Progenitor cell of endocrine pancreas (in vitro differentiated cells): Measurements from ENCODE around the gene HRH1. TPM values are rescaled to one million over a fixed set of nuclear protein-coding genes. Genes with fewer than 3 reads are reported as not detected.
"Not testable (repeated sequence)": the region's sequence is repeated elsewhere in the genome, so short reads cannot be mapped to it uniquely, and the experiment has no call there.

Experiments used
- DNase-seq: peaks from one replicate; pipeline ENCODE4 v3.0.0; 2021; ENCODE audit warnings: low spot score; ENCODE audit not compliant: unreplicated experiment
- H3K27ac Mint-ChIP-seq: 2 replicates; pipeline ENCODE4 v1.8.0; 2021; ENCODE audit warnings: mild to moderate bottlenecking, moderate library complexity, mixed read lengths
- H3K27me3 Mint-ChIP-seq: 2 replicates; pipeline ENCODE4 v1.8.0; 2021; ENCODE audit warnings: mixed read lengths
- H3K36me3 Mint-ChIP-seq: 2 replicates; pipeline ENCODE4 v1.8.0; 2022; ENCODE audit warnings: mixed read lengths; ENCODE audit not compliant: insufficient read depth
- H3K4me1 Mint-ChIP-seq: 2 replicates; pipeline ENCODE4 v1.8.0; 2021; ENCODE audit warnings: low read depth, mixed read lengths
- H3K4me3 Mint-ChIP-seq: 2 replicates; pipeline ENCODE4 v1.8.0; 2021; ENCODE audit warnings: low read depth, mild to moderate bottlenecking, moderate library complexity, mixed read lengths
- H3K9me3 Mint-ChIP-seq: 2 replicates; pipeline ENCODE4 v1.8.0; 2021; ENCODE audit warnings: low read depth, mixed read lengths
- CTCF ChIP-seq: fragments of 200-600 bp; sonication (generic); IDR thresholded peaks from one replicate; pipeline ENCODE4 v1.5.0; 2021; ENCODE audit warnings: antibody characterized with exemption, mild to moderate bottlenecking; ENCODE audit not compliant: unreplicated experiment
- total RNA-seq: library from RNA; stranded (reverse); gene quantifications from 2 replicates; pipeline ENCODE4 v1.2.1, GENCODE V29; 2021

Gene HRH1
- total RNA-seq, 1 donor from 2014 or later = not detected

DNA sequence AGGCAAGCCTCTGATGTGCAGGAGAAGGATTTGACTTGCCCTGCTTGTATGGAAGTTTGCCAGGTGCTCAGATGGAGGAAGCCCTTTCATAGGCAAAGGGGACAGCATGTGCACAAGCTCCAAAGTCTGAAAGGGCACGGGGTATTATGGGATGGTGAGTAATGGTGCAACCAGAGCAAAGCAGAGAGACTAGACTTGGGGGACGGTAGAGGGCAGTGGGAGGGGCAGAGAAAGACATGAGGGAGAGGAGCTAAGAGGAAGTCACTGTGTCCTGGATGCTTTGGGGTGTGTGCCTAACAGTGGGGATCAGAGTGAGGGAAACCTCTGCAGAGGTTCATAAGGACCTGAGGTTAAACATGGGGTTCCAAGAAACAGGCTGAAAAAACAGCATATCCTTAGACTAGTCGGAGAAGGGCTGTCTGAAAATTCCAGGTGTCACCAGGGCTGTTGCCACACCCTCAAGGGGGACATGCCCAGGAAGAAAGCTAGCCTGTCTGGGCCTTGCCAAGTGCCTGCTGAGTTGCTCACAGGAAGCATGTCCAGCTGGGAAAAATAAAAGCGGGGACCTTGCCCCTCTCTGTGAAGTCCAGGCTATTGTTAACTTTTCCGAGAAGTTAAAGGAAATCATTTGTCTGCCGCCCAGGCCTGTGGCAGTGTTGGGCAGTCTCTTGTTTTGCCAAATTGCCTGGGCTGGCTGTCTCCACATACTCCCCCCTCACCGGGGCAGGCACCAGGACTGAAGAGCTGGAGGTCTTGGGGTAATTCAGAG lies 47.1 kb downstream of the HRH1 start:
- DNase-seq = no peak
- H3K36me3 Mint-ChIP-seq = no peaks in the 10 kb centered on the region
- H3K27me3 Mint-ChIP-seq = peaks cover 20% of the 10 kb centered on the region
- no peaks in the 10 kb centered on the region for H3K9me3 Mint-ChIP-seq
- H3K27ac Mint-ChIP-seq = no peak overlapping the region
- H3K4me1 Mint-ChIP-seq = no peaks in the 10 kb centered on the region
- H3K4me3 Mint-ChIP-seq = no peak overlapping the region
- TF ChIP-seq CTCF = no peak

GRCh38 chr3:11203961-11204360 lies 49.7 kb downstream of the HRH1 start:
- DNase-seq = no peak
- no peak for TF ChIP-seq CTCF

GRCh38 chr3:11204697-11205348 lies 50.5 kb downstream of the HRH1 start:
- H3K27ac Mint-ChIP-seq = no peak overlapping the region
- no peak for DNase-seq
- no peaks in the 10 kb centered on the region for H3K36me3 Mint-ChIP-seq
- TF ChIP-seq CTCF = no peak
- no peaks in the 10 kb centered on the region for H3K4me1 Mint-ChIP-seq
- peaks cover 5% of the 10 kb centered on the region for H3K27me3 Mint-ChIP-seq
- no peaks in the 10 kb centered on the region for H3K9me3 Mint-ChIP-seq
- no peak overlapping the region for H3K4me3 Mint-ChIP-seq

More at GRCh38 chr3:11203961-11204360, 49.7 kb downstream of the HRH1 start:
- H3K4me1 Mint-ChIP-seq = no peaks in the 10 kb centered on the region
- peaks cover 9% of the 10 kb centered on the region for H3K27me3 Mint-ChIP-seq
- no peaks in the 10 kb centered on the region for H3K9me3 Mint-ChIP-seq
- no peak overlapping the region for H3K27ac Mint-ChIP-seq
- H3K4me3 Mint-ChIP-seq = no peak overlapping the region
- H3K36me3 Mint-ChIP-seq = no peaks in the 10 kb centered on the region

DNA sequence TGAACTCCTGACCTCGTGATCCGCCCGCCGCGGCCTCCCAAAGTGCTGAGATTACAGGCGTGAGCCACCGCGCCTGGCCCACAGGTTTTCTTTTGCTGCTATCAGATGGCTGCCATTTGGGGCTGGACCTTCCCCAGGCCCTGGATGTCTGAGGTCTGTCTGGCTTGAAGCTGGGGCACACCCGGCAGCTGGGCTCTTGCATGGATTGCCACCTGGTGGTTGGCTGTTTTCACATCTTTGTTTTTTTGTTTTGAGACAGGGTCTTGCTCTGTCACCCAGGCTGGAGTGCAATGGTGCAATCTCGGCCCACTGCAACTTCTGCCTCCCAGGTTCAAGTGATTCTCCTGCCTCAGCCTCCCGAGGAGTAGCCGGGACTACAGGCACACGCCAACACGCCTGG lies 51.6 kb downstream of the HRH1 start:
- H3K36me3 Mint-ChIP-seq, H3K9me3 Mint-ChIP-seq, H3K27me3 Mint-ChIP-seq, H3K4me3 Mint-ChIP-seq, DNase-seq, H3K27ac Mint-ChIP-seq, H3K4me1 Mint-ChIP-seq: not testable (repeated sequence)

- no peaks in the 10 kb centered on the region for H3K9me3 Mint-ChIP-seq
- no peak for TF ChIP-seq CTCF
- no peak overlapping the region for H3K27ac Mint-ChIP-seq
- H3K4me3 Mint-ChIP-seq = no peak overlapping the region
- H3K27me3 Mint-ChIP-seq = peaks cover 6% of the 10 kb centered on the region
- no peaks in the 10 kb centered on the region for H3K36me3 Mint-ChIP-seq
- DNase-seq = no peak
- H3K4me1 Mint-ChIP-seq = no peaks in the 10 kb centered on the region
Measured at GRCh38 chr3:11206316-11206715, 52.0 kb downstream of the HRH1 start.

- Mint-ChIP-seq H3K36me3 (no peaks in the 10 kb centered on the region), H3K4me1 (no peaks in the 10 kb centered on the region), H3K27me3 (peaks cover 6% of the 10 kb centered on the region), H3K4me3 (no peak overlapping the region), H3K9me3 (no peaks in the 10 kb centered on the region), H3K27ac (no peak overlapping the region)
- no peak for TF ChIP-seq CTCF
- DNase-seq = no peak
Measured at GRCh38 chr3:11206953-11207352, 52.7 kb downstream of the HRH1 start.
